Right ventricle myocardium inferior (tissue), 1 donor: ENCODE measurements around the gene ANKRD45. TPM values are rescaled to one million over a fixed set of nuclear protein-coding genes. Genes with fewer than 3 reads are reported as not detected.
"Not testable (repeated sequence)": the region's sequence is repeated elsewhere in the genome, so short reads cannot be mapped to it uniquely, and the experiment has no call there.

Experiments
- ATAC-seq: fragments of 200-7000 bp; cut with Tn5 transposase; one replicate; pipeline ENCODE4 v1.9.1; 2020; ENCODE audit warnings: mild to moderate bottlenecking, moderate library complexity
- DNase-seq: peaks from one replicate; pipeline ENCODE4 v3.0.0; 2021; ENCODE audit errors: missing footprints
- intact Hi-C: fragments of 100-400 bp; cut with DNase I; formaldehyde crosslinking; loops from one replicate; pipeline ENCODE4 v1.11.0; 2022
- total RNA-seq: library from RNA; stranded (reverse); fragmentation: NEBNext Ultra II Directional; extraction: Animal tissue kit (Norgen Biotek cat#: 25700); gene quantifications from one replicate; pipeline ENCODE4 v1.2.1, GENCODE V29; 2021
- donor health status: DM: no; HTN: yes; CAD: no; lungs with severe emphysema.

The ANKRD45 gene
- total RNA-seq, 1 donor from 2014 or later: 0.16 TPM

GRCh38 chr1:173660306-173660705 lies 9.3 kb downstream of the ANKRD45 start:
- DNase-seq: no peak
- no peak for ATAC-seq
- intact Hi-C loops: no loop called here

DNA sequence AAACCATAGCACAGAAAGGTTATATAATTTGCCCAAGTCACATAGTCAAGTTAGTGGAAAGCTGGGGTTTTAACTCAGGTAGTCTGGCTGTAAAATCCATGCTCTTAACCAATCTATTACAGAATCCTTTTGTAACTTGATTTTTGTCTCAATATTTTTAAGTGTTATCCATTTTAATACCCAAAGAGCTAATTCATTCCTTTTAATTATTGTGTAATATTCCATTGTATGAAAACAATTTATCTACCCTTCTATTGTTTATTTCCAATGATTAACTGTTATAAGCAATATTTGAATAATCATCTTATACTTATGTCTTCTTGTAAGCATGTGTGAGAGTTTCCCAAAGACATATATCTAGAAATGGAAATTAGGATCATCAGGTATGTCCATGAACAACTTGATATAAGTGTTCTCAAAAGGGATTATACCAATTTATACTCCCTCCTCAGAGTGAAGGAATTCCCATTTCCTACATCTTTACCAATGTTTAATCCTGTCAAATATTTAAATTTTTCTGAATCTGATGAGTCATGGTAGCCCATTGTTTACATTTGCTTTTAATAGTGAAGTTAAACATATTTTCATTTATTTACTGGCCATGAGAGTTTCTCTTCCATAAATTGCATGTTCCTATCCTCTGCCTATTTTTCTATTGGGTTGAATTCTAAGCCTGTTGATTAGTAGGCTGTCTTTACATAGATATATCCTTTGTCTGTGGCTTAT lies 20.6 kb downstream of the ANKRD45 start:
- intact Hi-C loops: no loop called here
- ATAC-seq: no peak
- DNase-seq: no peak

- DNase-seq: no peak
- intact Hi-C loops: no loop called here
- ATAC-seq: no peak
Measured at GRCh38 chr1:173646656-173647055, 23.0 kb downstream of the ANKRD45 start.

DNA sequence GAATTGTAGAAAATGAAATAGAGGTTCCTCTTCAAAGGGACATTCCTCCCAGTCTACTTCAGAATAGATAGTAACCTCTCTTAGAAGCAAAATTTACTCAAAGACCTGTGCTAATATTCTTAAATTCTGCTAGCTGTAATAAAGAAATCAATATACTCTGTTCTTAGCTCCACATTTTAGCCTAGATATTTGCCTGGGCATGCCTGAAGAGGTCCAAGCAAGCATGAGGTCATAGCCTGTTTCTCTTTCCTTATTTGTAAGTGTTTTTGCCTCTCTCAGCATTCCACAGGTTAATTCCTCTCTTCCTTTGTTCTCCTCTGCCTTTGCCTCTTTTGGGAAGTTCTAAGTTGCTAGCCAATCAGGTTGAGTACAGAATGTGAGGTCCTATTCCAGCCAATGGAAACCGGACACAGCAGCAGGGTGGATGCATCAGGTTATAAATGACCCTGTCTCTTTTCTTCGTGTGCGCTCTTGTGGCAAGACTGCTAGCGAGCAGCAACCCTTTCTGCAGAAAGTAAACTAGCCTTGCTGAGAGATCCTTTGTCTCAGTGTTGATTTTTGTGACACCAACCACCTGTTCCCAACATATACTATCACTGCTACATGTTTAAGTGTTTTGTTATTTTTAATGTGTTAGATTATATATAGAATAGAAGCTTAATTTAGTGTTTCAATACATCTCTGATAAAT lies 27.1 kb downstream of the ANKRD45 start:
- intact Hi-C loops, ATAC-seq, DNase-seq: not testable (repeated sequence)

DNA sequence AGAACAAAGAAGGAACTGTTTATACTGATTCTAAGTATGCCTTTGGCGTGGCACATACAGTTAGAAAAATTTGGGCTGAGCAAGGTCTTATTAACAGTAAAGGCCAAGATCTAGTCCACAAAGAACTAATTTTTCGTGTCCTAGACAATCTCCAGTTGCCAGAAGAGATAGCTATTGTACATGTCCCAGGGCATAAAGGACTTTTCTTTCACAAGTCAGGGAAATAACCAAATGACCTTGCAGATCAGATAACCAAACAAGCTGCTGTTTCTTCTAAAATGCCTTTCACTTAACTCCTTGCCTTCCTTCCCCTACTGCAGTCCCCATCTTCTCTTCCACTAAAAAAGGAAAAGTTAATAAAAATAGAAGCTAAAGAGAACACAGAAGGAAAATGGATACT lies 30.5 kb downstream of the ANKRD45 start:
- ATAC-seq (no peak), DNase-seq (no peak)
- intact Hi-C loops: no loop called here

- ATAC-seq (no peak), DNase-seq (no peak)
- intact Hi-C loops: no loop called here
Measured at GRCh38 chr1:173638043-173639021, 31.3 kb downstream of the ANKRD45 start.

DNA sequence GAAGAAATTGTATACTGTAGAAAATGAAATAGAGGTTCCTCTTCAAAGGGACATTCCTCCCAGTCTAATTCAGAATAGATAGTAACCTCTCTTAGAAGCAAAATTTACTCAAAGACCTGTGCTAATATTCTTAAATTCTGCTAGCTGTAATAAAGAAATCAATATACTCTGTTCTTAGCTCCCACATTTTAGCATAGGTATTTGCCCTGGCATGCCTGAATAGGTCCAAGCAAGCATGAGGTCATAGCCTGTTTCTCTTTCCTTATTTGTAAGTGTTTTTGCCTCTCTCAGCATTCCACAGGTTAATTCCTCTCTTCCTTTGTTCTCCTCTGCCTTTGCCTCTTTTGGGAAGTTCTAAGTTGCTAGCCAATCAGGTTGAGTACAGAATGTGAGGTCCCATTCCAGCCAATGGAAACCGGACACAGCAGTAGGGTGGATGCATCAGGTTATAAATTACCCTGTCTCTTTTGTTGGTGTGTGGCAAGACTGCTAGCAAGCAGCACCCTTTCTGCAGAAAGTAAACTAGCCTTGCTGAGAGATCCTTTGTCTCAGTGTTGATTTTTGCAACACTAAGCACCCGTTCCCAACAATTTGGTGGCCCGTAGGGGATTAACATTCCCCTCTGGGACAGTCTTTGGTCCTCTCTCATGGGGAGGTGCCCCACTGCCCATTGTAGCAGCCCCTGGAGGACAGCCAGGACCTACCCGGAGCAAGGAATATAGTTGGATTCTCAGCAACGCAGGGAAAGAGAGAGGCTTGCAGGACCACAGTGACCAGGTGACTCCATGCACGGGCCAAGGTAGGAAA lies 32.2 kb downstream of the ANKRD45 start:
- DNase-seq, ATAC-seq, intact Hi-C loops: not testable (repeated sequence)

- DNase-seq: no peak
- no peak for ATAC-seq
- intact Hi-C loops: no loop called here
Measured at GRCh38 chr1:173635116-173635515, 34.5 kb downstream of the ANKRD45 start, which contains the start of gene TEX50. TSS of gene TEX50 (plus strand) at chr1:173635338. CDS start at chr1:173635522, 184 bp downstream.

DNA sequence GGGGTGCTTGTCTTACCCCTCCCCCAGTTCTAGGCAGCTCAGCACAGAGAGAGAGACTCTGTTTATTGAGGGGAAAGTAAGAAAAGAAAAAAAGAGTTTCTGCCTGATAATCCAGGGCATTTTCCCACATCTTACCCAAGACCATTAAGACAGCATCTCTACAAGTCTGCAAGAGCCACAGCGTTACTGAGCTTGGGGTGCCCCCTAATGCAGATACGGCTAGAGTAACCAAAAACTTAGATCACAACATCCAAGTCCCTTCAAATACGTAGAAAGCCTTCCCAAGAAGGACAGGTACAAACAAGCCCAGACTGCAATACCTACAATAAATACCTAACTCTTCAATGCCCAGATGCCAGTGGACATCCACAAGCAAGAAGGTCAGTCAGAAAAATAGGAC lies 40.8 kb downstream of the ANKRD45 start:
- intact Hi-C loops: no loop called here
- no peak for ATAC-seq

GRCh38 chr1:173627269-173627668 lies 42.4 kb downstream of the ANKRD45 start:
- no peak for ATAC-seq

More for the DNA sequence above, 40.8 kb downstream of the ANKRD45 start:
- no peak for DNase-seq

DNA sequence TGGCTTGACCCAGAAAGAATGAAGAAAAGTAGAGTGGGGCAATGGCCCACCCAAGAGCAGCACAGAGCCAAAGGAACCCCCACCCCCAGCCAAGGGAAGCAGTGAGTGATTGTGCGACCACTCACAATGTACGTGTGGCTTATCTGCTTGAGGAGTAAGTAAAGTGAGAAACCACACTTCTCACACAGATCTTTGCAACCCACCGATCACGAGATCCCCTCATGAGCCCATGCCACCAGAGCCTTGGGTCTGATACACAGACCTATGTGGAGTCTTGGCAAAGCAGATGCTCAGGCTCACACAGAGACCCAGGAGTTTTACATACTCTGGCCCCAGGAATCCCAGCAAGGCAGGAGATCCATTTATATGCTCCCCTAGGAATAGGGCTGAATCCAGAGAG lies 52.8 kb downstream of the ANKRD45 start:
- DNase-seq (no peak), ATAC-seq (no peak)
- intact Hi-C loops: no loop called here

More at GRCh38 chr1:173627269-173627668, 42.4 kb downstream of the ANKRD45 start:
- intact Hi-C loops: no loop called here
- DNase-seq: no peak

GRCh38 chr1:173613086-173613485 lies 56.6 kb downstream of the ANKRD45 start:
- intact Hi-C loops, ATAC-seq, DNase-seq: not testable (repeated sequence)

DNA sequence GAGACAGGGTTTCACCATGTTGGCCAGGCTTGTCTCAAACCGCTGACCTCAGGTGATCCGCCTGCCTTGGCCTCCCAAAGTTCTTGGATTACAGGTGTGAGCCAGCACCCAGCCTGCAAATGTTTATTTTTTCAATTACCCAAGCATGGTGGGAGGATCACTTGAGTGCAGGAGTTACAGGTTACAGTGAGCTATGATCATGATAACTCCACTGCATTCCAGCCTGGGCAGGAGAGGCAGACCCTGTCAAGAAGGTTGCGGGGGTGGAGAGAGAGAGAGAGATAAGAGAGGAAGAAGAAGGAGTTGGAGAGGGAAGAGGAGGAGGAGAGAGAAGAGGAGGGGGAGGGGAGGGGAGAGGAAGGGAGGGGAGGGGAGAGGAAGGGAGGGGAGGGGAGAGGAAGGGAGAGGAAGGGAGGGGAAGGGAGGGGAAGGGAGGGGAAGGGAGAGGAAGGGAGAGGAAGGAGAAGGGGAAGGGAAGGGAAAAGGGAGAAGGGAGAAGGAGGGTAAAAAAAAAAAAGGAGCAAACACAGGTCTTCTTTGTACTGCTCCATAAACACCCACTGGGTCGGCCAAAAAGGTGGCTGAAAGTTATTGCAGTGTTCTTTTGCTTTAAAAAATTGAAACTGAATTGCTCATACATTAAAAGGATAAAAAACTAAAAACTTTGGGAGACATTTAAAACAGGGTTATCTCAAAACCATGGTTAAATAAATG lies 61.0 kb downstream of the ANKRD45 start:
- intact Hi-C loops: no loop called here
- ATAC-seq: no peak
- no peak for DNase-seq

DNA sequence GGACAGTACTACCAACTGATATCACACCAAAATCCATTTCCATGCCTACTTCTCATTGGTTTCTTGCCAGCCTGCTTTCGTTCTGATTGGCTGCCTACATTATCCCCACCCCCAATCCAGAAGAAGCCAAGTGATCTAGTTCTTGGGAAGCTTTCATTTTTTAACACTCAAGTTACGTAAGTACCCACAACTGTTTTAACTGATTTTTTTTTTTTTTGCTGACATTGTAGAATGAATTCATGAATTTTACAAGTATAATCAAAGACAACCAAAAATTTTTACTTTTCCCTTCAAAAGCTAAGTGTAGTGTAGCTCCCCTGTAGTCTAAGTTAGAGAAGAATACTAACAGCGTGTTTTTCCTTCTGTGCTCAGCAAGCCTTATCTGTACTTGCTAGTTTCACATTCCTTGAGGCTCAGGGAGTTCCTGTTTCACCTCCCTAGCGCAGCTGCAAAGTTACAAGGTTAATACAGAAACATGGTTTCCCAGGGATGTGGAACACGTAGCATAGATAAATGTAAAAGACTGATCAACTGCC lies 66.5 kb downstream of the ANKRD45 start, which contains the start of gene SLC9C2:
Gene SLC9C2 (minus strand): TSS at position 17 of the 536 bp plus-strand sequence. CDS start 1,296 bp downstream, outside the sequence.
- ATAC-seq: peak; percentile 60
- no peak for DNase-seq

DNA sequence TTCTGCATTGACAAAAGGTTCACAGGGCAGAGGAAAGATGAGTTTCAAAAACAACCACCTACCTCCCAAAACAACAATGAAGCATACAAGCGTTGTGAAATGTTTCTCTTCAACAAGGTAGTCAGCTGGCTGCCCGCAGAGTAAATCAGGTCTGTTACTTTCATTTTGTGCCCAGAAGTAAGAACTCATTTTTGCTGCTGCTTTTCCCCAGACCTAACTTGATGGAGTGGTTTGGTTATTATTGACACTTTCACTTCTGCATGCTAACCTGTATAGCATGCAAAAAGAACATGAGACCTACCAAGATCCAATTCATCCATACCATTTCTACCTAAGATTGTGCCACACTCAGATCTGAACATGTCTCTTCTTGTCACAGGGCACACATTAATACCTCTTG lies 68.1 kb downstream of the ANKRD45 start:
- ATAC-seq (no peak), DNase-seq (no peak)
- intact Hi-C loops: no loop called here

More for the DNA sequence above, 66.5 kb downstream of the ANKRD45 start, which contains the start of gene SLC9C2:
- intact Hi-C loops: loop anchor here (2.0 kb wide), 1 partner anchor 172 kb away; no protein-coding TSS in a partner anchor

DNA sequence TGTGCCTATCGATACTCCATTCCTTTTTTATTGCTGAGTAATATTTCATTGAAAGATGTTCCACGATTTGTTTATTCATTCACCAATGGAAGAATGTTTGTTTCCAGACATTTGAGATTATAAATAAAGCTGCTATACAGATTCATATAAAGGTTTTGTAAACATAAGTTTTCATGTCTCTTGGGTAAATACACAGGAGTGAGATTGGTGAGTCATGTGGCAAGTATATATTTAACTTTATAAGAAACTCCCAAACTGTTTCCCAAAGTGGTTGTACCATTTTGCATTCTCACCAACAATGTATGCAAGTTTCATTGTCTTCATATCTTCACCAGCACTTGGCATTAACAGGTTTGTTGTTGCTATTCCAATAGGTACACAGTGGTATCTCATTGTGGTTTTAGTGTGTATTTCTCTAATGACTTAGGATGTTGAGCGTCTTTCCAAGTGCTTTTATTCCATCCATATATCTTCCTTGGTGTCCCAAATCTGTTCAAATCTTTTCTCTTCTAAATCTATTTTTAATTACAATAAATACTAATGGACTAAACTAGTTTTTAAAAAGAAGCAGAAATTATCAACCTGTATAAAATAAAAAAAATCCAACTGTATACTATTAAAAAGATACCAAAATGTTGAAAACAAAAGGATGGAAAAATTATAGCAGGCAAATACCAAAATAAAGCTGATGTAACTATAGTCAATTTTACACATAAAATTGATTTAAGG lies 73.4 kb downstream of the ANKRD45 start:
- no peak for ATAC-seq
- intact Hi-C loops: no loop called here
- DNase-seq: no peak
